ENCODE measurements around the gene CACNA2D4. TPM values are rescaled to one million over a fixed set of nuclear protein-coding genes. Genes with fewer than 3 reads are reported as not detected.

CACNA2D4 gene
- total RNA-seq, 1 donor from 2014 or later: 0.87 TPM

DNA sequence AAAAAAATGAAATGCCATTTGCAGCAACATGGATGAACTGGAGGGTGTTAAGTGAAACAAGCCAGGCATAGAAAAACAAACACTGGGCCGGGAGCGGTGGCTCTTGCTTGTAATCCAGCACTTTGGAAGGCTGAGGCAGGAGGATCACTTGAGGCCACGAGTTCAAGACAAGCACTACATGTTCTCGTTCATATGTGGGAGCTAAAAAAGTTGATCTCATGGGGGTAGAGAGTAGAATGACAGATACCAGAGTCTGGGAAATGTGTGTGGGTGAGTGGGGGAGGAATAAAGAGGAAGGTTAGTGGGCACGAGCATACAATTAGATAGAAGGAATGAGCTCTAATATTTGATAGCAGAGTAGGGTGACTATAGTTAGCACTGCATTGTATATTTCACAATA lies 21.5 kb downstream of the CACNA2D4 start:
- DNase-seq (ENCODE audit: extremely low spot score, unreplicated experiment): no peak
- peaks cover 71% of the 10 kb centered on the region for H3K27me3 Mint-ChIP-seq
- H3K27ac Mint-ChIP-seq: no peak overlapping the region
- H3K9me3 Mint-ChIP-seq: peaks cover 5% of the 10 kb centered on the region
- peaks cover 3% of the 10 kb centered on the region for H3K36me3 Mint-ChIP-seq
- no peak overlapping the region for H3K4me3 Mint-ChIP-seq
- TF ChIP-seq, protein P1, sequence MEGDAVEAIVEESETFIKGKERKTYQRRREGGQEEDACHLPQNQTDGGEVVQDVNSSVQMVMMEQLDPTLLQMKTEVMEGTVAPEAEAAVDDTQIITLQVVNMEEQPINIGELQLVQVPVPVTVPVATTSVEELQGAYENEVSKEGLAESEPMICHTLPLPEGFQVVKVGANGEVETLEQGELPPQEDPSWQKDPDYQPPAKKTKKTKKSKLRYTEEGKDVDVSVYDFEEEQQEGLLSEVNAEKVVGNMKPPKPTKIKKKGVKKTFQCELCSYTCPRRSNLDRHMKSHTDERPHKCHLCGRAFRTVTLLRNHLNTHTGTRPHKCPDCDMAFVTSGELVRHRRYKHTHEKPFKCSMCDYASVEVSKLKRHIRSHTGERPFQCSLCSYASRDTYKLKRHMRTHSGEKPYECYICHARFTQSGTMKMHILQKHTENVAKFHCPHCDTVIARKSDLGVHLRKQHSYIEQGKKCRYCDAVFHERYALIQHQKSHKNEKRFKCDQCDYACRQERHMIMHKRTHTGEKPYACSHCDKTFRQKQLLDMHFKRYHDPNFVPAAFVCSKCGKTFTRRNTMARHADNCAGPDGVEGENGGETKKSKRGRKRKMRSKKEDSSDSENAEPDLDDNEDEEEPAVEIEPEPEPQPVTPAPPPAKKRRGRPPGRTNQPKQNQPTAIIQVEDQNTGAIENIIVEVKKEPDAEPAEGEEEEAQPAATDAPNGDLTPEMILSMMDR (conservative IDR thresholded peaks at IDR 0.05): no peak
- H3K4me1 Mint-ChIP-seq (ENCODE audit: unreplicated experiment): no peaks in the 10 kb centered on the region

DNA sequence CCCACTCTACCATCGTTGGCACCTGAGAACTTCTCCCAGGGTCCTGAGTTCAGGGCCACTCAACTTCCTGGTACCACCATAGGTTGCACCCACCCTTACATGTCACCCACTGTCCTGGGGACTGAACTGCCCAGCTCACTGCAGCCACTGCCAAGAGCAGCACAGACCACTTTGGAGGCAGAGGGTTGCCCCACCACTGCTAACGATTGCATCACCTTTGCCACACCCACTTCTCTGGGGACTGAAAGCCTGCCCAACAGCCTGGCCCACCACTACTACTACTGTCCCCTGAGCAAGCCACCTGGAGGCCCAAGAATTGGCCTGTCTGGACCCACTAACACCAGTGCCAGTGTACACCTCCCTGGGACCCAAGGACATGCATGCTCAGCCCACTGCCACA lies 27.6 kb downstream of the CACNA2D4 start:
- Mint-ChIP-seq H3K27ac (no peak overlapping the region), H3K9me3 (peaks cover 6% of the 10 kb centered on the region), H3K36me3 (peaks cover 3% of the 10 kb centered on the region), H3K27me3 (peaks cover 50% of the 10 kb centered on the region), H3K4me3 (no peak overlapping the region), H3K4me1 (ENCODE audit: unreplicated experiment) (no peaks in the 10 kb centered on the region)
- TF ChIP-seq, protein P1 (conservative IDR thresholded peaks at IDR 0.05): no peak
- peak; percentile 34 for DNase-seq (ENCODE audit: extremely low spot score, unreplicated experiment)

DNA sequence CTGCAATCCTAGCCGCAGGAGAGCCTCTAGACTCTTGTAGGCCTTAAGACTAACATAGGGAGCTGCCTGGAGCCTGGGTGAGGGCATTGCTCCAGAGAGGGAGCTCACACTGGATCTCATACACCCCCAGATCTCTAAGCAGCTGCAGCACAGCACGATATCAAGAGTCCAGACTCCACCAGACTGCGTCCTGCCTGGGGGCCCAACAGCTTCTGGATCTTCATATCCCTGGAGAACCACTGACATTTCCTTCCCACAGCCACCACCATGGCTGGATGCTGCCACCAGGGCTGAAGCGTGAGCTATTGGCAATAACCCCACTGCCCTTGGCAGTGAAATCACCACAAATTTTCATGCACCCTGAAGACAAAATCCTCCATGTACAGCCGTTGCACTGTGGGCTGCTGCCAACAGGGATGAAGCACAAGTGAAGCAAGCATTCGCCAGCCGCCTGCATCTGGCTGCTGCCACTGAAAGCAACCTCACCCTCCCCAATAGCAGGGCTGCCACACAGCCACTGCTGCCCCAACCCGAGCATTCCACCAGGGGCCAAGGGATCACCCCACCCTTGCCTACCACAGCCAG lies 28.2 kb downstream of the CACNA2D4 start:
- Mint-ChIP-seq H3K9me3 (peaks cover 6% of the 10 kb centered on the region), H3K36me3 (peaks cover 3% of the 10 kb centered on the region), H3K27me3 (peaks cover 49% of the 10 kb centered on the region), H3K4me3 (no peak overlapping the region), H3K27ac (no peak overlapping the region), H3K4me1 (ENCODE audit: unreplicated experiment) (no peaks in the 10 kb centered on the region)
- TF ChIP-seq, protein P1 (conservative IDR thresholded peaks at IDR 0.05): no peak
- DNase-seq (ENCODE audit: extremely low spot score, unreplicated experiment): no peak

DNA sequence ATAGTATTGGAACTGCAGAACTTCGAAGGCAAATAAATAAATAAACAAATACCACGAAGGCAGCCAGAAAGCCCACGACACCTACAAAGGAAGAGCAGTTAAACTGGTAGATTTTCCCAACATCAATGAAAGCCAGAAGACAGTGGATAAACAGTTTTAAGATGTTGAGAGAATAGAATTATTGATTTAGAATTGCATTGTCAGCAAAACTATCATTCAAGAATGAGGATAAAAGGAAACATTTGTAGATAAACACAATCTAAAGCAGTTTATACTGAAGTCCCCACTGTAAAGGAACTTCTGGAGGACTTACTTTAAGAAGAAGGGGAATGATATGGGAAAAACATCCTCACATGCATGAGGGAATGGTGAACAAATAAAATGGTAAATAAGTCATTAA lies 29.5 kb downstream of the CACNA2D4 start:
- TF ChIP-seq, protein P1 (conservative IDR thresholded peaks at IDR 0.05): no peak
- Mint-ChIP-seq H3K27me3 (peaks cover 37% of the 10 kb centered on the region), H3K4me3 (no peak overlapping the region), H3K9me3 (peaks cover 6% of the 10 kb centered on the region), H3K27ac (no peak overlapping the region), H3K4me1 (ENCODE audit: unreplicated experiment) (no peaks in the 10 kb centered on the region), H3K36me3 (peaks cover 3% of the 10 kb centered on the region)
- no peak for DNase-seq (ENCODE audit: extremely low spot score, unreplicated experiment)

DNA sequence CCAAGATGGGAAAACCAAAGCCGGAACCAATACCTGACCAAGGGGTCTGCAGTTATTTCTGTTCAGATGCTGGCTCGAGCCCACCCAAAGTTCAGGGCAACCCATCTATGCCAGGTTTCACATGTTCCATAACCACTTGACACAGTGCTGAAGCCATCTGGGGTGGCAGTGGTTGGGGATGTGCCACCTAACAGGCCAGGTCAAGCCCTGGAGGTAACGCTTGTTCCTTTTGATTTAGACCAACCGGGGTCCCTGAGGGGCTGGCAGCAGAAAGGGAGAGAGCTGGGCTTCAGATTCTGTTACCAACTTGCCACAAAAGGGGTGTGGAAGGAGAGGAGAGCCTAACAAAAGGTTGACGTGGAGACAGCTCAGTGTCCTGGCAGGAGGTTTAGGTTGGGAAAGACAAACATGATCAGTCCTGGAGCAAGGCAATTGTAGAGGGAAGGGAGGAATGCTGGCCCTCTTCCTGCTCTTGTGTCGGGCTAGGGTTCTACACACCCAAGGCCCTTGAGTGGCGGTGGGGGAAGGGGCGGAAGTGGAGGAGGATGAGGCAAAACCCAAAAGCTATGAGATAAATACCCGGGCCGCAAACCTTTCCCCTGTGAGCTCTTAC lies 31.9 kb downstream of the CACNA2D4 start:
- peaks cover 30% of the 10 kb centered on the region for H3K27me3 Mint-ChIP-seq

More for the DNA sequence above, 31.9 kb downstream of the CACNA2D4 start:
- DNase-seq (ENCODE audit: extremely low spot score, unreplicated experiment): no peak
- Mint-ChIP-seq H3K4me1 (ENCODE audit: unreplicated experiment) (no peaks in the 10 kb centered on the region), H3K36me3 (no peaks in the 10 kb centered on the region), H3K27ac (no peak overlapping the region), H3K4me3 (no peak overlapping the region), H3K9me3 (peaks cover 6% of the 10 kb centered on the region)
- TF ChIP-seq, protein P1 (conservative IDR thresholded peaks at IDR 0.05): no peak
